Measurements from ENCODE around the gene TFAP2E. TPM values are rescaled to one million over a fixed set of nuclear protein-coding genes. Genes with fewer than 3 reads are reported as not detected.
A peak's percentile ranks its signal among the peaks of the same experiment; 100 is the strongest.

Gene TFAP2E
- total RNA-seq (ENCODE audit: low replicate concordance), result 0.18 and 0.25 TPM in 2 replicates

DNA sequence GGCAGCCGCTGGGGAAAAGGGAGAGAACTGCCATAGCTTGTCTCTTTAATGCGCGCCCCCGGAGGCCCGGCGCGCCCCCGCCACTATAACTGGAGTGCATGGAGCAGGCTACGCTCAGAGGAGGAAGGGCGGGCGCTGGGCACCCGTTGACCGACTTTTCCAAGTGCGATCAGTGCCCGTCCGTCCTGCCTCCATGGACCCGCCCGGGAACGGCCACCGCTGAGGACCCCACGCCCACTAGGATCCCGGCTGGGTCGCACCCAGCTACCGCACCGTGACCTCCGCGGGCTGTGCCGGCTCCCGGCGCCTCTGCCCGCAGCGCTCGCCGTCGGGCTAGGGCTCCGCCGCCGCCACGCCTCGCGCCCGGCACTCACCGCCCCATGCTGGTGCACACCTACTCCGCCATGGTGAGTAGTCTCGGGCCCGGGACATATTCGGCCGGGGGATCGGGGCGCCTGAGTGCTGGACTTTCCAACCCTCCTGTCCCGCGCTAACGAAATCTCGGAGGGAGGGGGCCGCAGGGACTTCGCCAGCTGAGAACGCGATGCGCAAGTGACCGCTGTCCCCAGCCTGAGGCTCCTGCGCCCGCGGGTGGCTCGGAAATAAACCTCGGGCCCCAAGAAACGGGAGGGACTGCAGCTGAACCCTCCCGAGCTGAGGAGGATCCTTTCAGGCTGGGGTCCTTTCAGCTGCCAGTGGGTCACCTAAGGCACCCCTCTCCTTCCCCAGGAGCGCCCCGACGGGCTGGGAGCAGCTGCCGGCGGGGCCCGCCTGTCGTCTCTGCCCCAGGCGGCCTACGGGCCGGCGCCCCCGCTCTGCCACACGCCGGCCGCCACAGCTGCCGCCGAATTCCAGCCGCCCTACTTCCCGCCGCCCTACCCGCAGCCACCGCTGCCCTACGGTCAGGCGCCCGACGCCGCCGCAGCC is at the start of gene TFAP2E:
Gene TFAP2E, plus strand, starts transcription at position 117 of the 927 bp plus-strand sequence. Its CDS starts 264 bp downstream, at position 381.
- TF ChIP-seq, protein P1, sequence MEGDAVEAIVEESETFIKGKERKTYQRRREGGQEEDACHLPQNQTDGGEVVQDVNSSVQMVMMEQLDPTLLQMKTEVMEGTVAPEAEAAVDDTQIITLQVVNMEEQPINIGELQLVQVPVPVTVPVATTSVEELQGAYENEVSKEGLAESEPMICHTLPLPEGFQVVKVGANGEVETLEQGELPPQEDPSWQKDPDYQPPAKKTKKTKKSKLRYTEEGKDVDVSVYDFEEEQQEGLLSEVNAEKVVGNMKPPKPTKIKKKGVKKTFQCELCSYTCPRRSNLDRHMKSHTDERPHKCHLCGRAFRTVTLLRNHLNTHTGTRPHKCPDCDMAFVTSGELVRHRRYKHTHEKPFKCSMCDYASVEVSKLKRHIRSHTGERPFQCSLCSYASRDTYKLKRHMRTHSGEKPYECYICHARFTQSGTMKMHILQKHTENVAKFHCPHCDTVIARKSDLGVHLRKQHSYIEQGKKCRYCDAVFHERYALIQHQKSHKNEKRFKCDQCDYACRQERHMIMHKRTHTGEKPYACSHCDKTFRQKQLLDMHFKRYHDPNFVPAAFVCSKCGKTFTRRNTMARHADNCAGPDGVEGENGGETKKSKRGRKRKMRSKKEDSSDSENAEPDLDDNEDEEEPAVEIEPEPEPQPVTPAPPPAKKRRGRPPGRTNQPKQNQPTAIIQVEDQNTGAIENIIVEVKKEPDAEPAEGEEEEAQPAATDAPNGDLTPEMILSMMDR (IDR thresholded peaks at IDR 0.05; ENCODE audit: insufficient read depth, low read length), result no peak
- DNase-seq (ENCODE audit: low read depth), result no peak
- H3K4me3 ChIP-seq (ENCODE audit: low read depth, low read length), result peak within 1 kb of the TSS; percentile 56

DNA sequence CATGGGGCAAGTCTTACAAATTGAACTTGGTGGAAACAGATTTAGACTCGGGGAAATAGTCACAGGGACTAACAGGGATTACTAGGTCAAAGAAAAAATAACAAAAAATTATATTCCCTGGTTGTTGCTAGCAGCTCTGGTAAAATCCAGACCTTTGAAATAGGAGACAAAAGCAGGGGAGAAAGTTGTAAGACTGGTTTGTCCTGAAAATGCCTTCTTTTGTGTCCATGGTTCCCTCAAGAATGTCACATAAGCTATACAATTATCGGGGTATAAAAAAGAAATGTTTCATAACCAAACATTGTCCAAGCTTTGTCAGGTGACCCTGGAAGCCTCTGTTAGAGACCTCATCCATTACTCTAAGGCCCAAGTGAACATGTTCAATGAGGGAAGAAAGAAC is 49.0 kb upstream of the TFAP2E start:
- no peak for DNase-seq (ENCODE audit: low read depth)

DNA sequence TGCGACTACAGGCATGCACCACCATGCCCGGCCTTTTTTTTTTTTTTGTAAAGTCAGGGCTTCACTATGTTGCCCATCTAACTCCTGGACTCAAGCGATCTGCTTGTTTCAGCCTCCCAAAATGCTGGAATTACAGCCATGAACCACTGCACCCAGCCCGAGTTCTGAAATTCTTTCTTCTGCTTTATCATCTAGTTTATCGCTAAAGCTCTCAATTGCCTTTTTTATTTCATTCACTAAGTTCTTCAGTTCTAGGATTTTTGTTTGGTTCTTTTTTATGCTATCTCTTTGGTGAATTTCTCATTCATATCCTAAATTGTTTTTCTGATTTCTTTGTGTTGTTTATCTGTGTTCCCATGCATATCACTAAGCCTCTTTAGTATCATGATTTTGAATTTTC is 42.9 kb upstream of the TFAP2E start:
- no peak for DNase-seq (ENCODE audit: low read depth)
- no peak overlapping the region for H3K4me3 ChIP-seq (ENCODE audit: low read depth, low read length)
- TF ChIP-seq, protein P1 (IDR thresholded peaks at IDR 0.05; ENCODE audit: insufficient read depth, low read length), result no peak

More for the DNA sequence above, 49.0 kb upstream of the TFAP2E start:
- no peak overlapping the region for H3K4me3 ChIP-seq (ENCODE audit: low read depth, low read length)
- TF ChIP-seq, protein P1 (IDR thresholded peaks at IDR 0.05; ENCODE audit: insufficient read depth, low read length), result no peak

DNA sequence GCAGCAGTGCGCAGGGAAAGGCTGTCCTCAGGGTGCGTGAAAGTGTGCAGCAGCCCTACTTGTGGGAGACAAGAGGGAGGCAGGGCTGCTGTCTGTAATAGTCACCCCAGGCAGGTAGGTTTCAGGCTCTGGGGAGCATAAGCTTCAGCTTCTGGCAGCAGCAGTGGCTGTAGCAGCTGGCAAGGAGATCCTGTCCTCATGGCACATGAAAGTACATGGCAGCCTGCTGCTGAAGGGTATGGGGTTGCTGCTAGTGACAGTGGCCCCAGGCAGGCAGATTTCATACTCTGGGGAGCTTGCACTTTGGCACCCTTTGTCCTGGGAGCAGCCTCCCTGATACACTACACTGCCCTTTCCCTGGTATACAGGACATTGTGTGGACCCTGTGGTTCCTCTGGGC is 42.2 kb upstream of the TFAP2E start:
- no peak overlapping the region for H3K4me3 ChIP-seq (ENCODE audit: low read depth, low read length)
- TF ChIP-seq, protein P1 (IDR thresholded peaks at IDR 0.05; ENCODE audit: insufficient read depth, low read length), result no peak
- DNase-seq (ENCODE audit: low read depth), result no peak

DNA sequence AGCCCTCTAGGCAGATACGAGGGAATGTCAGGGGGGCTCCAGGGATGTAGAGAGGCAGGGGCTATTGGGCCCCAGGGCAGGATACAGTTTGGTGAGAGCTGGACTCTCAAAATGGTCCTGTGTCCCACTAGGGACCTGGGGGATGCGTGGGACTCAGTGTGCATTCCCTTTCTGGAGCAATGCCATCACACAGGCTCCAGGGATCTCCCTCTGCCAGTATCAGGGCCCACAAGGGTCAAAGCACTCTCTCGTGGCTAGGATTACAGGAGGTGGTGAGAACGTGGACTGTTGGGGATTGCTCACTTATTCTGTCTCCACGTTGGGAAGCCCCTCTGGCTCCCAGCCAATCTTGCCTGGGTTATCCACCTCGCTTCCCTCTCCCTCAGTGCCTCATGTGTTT is 41.7 kb upstream of the TFAP2E start:
- H3K4me3 ChIP-seq (ENCODE audit: low read depth, low read length), result no peak overlapping the region
- no peak for DNase-seq (ENCODE audit: low read depth)
- TF ChIP-seq, protein P1 (IDR thresholded peaks at IDR 0.05; ENCODE audit: insufficient read depth, low read length), result no peak

DNA sequence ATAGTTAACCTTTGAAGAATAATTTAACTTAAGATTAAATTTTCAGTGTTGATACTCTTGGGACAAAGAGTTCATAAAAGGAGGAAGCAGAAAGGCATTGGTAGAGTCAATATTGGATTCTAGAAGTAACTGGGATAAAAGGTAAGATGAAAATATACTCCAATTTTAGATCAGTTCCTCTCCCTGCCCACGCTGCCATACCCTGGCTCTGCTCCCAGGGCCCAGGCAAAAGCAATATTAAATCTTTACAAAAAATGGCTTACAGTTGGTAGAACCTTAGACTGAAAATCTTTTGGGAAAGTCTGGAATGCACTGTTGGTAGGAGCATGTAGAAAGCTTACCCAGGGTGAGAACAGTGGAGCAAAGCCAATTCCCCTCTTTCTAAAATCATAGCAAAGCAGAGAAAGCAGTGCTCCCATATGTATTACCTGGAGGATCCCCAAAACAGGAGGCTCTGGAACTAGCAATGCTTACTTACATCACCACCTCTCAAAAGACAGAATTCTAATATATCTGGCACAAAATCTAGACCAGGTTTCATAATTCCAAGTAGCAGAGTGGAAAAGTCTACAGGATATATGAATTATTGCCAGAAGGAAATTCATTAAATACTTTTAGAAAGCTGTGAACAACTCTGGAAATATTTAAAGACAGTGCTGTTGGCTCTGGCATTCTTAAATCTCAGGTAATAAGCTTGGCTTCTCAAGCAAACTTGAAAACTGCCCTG is 40.5 kb upstream of the TFAP2E start:
- no peak overlapping the region for H3K4me3 ChIP-seq (ENCODE audit: low read depth, low read length)
- DNase-seq (ENCODE audit: low read depth), result peak; percentile 64
- TF ChIP-seq, protein P1 (IDR thresholded peaks at IDR 0.05; ENCODE audit: insufficient read depth, low read length), result no peak

All from fibroblast of the aortic adventitia (primary cell).